Activated CD8-positive, alpha-beta memory T cell treated with anti-CD3 and anti-CD28 coated beads, Interleukin-2, amount 10 ng/mL, durations not matched to agents 7 days and 5 days (primary cell): Measurements from ENCODE around the gene RASA3. TPM values are rescaled to one million over a fixed set of nuclear protein-coding genes. Genes with fewer than 3 reads are reported as not detected.

Experiments
- ATAC-seq: fragments of 150-1000 bp; cut with Tn5 transposase; one replicate; pipeline ENCODE4 v1.10.0; 2021; ENCODE audit warnings: moderate library complexity
- CTCF ChIA-PET: fragments of 350-600 bp; sonication (Branson Sonifier 250); formaldehyde crosslinking; loops from one replicate; lab custom pipeline; 2021; ENCODE audit warnings: antibody characterized with exemption; lab: Charles Lee
- DNase-seq: peaks from one replicate; pipeline ENCODE4 v3.0.0-alpha.2; 2020
- H3K27ac Mint-ChIP-seq: one replicate; pipeline ENCODE4 v1.8.0; 2021; ENCODE audit warnings: mild to moderate bottlenecking, mixed read lengths
- H3K27me3 Mint-ChIP-seq: one replicate; pipeline ENCODE4 v1.8.0; 2021; ENCODE audit warnings: mixed read lengths
- H3K36me3 Mint-ChIP-seq: one replicate; pipeline ENCODE4 v1.8.0; 2021; ENCODE audit warnings: mild to moderate bottlenecking, mixed read lengths
- H3K4me1 Mint-ChIP-seq: one replicate; pipeline ENCODE4 v1.8.0; 2021; ENCODE audit warnings: mixed read lengths
- H3K4me3 Mint-ChIP-seq: one replicate; pipeline ENCODE4 v1.8.0; 2021; ENCODE audit warnings: mild to moderate bottlenecking, moderate library complexity, mixed read lengths
- H3K9me3 Mint-ChIP-seq: one replicate; pipeline ENCODE4 v1.8.0; 2022; ENCODE audit warnings: low read depth, mixed read lengths
- total RNA-seq, 2 experiments: library from RNA; stranded (reverse); gene quantifications; one replicate each; pipeline ENCODE4 v1.2.3, GENCODE V29; 2021

RASA3 gene
- total RNA-seq, 2 experiments from 2014 or later = 16.3 to 49.2 TPM

DNA sequence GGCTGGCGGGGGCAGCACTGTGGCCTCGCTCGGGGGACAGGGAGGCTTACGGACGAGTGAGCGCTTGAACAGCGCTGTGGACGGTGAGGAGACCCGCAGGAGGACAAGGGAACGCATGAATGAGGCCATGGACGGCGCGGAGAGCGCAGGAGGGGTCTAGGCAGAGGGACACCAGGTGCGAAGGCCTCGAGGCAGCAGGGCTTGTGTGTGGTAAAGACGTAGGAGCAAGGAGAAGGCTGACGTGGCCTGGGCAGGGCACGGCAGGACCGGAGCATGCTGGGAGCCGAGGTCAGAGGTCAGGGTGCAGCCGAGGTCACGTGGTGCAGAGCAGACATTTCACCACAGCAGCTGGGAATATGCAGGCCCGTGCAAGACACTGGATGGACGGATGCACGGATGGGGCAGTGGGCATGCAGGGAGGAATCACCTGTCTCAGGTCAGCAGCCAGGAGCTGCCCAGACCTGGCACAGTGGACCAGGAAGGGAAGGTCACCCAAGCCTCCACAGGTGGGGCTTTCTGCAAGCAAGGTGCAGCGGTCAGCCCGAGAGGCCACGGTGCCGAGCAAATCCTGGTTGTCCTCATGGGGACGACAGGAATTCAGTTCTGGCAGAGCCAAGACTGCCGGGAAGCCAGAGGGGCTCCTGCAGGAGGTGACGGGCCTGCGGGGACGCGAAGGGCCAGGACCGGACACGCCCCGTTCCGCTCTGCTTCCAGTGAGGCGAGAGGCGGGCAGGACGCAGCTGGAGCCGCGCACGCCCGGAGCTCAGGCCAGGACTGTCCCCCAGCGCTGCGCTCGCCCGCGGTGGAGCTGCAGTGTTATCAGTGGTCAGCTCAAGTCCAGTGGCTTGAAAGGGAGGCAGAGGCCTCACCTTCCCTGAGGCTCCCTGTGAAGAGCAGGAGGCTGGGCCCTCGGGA, 72.2 kb downstream of the RASA3 start:
- Mint-ChIP-seq H3K4me3 (no peak overlapping the region), H3K27ac (no peak overlapping the region)

DNA sequence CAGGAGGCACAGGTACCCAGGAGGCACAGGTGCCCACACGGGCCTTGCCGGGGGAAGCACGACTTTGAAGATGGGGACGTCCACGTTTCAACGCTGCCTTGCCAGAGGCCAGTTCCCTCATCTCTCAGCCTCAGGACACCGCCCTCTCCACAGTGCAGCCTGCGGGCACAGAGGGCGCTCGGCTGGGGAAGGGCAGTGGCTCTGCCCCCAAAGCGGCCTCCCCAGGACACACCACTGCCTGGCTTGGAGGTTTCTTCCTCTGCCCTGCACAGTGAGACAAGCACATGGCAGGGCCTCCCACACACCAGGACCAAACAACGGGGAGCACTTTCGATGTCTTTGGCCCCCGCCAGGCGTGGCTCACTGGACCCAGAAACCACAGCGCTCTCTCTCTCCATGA, 73.0 kb downstream of the RASA3 start:
- CTCF ChIA-PET = no interaction called here
- peaks cover 2% of the 10 kb centered on the region for H3K36me3 Mint-ChIP-seq
- peaks cover 30% of the 10 kb centered on the region for H3K4me1 Mint-ChIP-seq
- ATAC-seq (no peak), DNase-seq (no peak)
- H3K4me3 Mint-ChIP-seq = no peak overlapping the region
- H3K27me3 Mint-ChIP-seq = no peaks in the 10 kb centered on the region
- H3K27ac Mint-ChIP-seq = no peak overlapping the region
- H3K9me3 Mint-ChIP-seq = no peaks in the 10 kb centered on the region

More for the DNA sequence above, 72.2 kb downstream of the RASA3 start:
- Mint-ChIP-seq H3K27me3 (no peaks in the 10 kb centered on the region), H3K4me1 (peaks cover 38% of the 10 kb centered on the region), H3K36me3 (peaks cover 2% of the 10 kb centered on the region), H3K9me3 (no peaks in the 10 kb centered on the region)
- ATAC-seq (no peak), DNase-seq (no peak)
- CTCF ChIA-PET = no interaction called here

DNA sequence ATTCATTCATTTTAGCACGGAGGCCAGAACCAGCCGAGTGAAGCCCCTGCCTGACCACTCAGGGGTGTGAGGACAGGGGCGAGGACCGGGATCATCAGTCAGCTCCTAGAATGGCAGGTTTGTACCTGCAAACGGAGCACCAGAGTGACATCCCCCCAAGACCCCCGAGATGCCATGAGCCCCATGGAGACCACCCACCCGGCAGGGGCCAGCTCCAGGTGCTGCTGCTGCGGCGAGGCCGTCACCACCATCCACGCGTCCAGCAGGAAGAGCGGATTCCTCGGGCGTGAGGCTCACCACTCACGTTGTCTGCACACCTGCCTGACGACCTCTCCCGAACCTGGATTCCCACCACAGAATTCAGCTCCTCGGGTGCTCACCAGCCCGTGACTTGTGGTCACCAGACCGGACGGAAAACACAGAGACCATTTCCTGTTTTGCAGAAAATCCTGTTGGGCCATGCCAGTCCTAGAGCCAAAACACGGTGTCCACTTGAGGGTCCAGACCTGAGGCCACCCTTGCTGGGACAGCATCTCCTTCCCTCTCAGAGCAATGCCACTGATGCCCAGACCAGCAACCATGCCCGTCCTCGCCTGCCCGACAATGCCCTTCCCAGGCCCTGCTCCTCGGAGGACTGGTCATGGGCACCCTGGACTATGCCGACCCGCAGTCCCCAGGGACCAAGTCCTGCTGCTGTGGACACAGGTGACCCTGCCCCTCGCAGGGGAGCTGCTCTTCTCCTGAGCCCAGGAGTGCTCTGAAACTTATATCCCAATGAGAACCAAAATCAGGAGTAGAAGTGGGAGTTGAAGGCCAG, 74.2 kb downstream of the RASA3 start:
- H3K4me1 Mint-ChIP-seq = peaks cover 21% of the 10 kb centered on the region
- CTCF ChIA-PET = no interaction called here

DNA sequence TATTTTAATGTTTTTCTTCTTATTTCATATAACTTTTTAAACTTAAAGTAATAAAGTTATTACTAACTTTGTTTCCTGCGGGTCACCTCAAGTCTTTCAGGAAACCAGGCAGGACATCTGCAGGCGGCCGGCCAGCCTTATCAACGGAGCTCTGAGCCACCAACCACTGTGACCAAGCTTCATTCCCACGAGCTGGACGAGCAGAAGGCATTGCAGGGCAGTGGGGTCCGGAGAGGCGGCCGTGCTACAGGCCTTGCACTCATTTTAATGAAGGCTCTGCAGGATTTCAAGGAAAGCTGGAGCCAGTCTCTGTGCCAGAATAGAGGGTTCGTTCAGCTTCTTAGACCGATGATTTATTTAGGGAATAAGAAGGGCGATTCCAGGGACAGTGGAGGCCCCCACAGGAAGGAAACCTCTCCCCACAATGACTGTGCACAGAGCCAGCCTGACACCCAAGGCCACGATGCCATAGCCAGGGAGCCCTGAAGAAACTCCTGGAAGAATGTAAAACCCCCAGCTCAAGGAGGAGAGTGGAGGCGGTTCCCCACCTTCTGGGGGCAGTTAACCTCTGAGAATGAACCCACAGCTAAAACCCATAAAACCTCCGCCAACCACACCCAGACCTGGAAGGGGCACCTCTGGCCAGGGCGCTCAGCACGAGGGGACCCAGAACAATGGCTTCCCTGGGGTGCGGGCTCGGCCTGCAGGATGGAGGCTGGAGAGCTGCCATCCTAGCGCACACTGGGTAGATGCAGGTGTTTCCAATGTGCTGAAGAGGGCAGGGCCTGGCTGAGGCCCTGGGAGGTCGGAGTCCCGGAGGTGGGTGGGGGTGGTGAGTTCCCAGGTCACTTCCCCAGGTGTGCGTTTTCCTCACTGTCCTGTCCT, 75.0 kb downstream of the RASA3 start:
- Mint-ChIP-seq H3K36me3 (peaks cover 2% of the 10 kb centered on the region), H3K27me3 (no peaks in the 10 kb centered on the region), H3K4me1 (peaks cover 22% of the 10 kb centered on the region)

More for the DNA sequence above, 74.2 kb downstream of the RASA3 start:
- Mint-ChIP-seq H3K9me3 (no peaks in the 10 kb centered on the region), H3K27ac (no peak overlapping the region), H3K27me3 (no peaks in the 10 kb centered on the region), H3K4me3 (no peak overlapping the region), H3K36me3 (peaks cover 2% of the 10 kb centered on the region)
- DNase-seq = no peak
- no peak for ATAC-seq

DNA sequence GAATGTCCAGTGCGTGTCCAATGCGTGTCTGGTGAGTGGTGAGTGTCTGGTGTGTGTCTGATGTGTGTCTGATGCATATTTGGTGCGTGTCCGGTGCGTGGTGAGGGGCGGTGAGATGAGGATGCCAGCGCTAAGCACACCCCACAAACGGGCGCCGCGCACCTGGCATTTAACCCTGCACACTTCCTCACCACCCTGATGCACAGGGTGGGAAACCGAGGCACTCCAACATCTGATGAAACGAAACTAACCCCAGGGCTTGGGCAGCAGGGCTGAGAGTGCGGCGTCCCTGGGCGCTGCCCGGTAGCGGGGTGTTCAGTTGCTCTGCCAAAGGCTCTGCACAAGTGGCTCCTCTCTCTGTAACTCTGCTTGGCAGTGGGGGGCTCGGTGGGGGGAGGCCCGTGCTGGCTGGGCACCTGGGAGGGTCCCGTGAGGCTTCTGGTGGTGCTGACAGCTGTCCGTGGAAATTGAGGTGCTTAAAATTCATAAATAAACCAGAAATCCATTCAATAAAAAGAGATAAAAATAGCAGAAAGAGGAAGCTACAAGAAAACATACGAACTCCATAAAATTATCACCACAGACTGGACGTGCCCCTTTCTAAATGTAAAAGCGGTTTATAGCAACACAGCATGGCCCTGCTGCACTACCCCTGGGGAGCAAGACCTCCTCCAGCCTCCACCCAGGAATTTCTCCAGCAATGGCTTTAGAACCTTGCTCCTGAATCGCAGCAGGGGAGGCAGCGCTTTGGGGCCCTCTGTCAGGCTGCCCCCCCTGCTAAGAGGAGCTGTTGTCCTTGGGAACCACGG, 76.0 kb downstream of the RASA3 start:
- ATAC-seq (no peak), DNase-seq (no peak)
- Mint-ChIP-seq H3K4me3 (no peak overlapping the region), H3K4me1 (peaks cover 21% of the 10 kb centered on the region), H3K27me3 (no peaks in the 10 kb centered on the region), H3K9me3 (no peaks in the 10 kb centered on the region), H3K36me3 (peaks cover 2% of the 10 kb centered on the region), H3K27ac (no peak overlapping the region)
- CTCF ChIA-PET = no interaction called here

More for the DNA sequence above, 75.0 kb downstream of the RASA3 start:
- CTCF ChIA-PET = no interaction called here
- DNase-seq = no peak
- Mint-ChIP-seq H3K9me3 (no peaks in the 10 kb centered on the region), H3K4me3 (no peak overlapping the region), H3K27ac (no peak overlapping the region)
- ATAC-seq = no peak

DNA sequence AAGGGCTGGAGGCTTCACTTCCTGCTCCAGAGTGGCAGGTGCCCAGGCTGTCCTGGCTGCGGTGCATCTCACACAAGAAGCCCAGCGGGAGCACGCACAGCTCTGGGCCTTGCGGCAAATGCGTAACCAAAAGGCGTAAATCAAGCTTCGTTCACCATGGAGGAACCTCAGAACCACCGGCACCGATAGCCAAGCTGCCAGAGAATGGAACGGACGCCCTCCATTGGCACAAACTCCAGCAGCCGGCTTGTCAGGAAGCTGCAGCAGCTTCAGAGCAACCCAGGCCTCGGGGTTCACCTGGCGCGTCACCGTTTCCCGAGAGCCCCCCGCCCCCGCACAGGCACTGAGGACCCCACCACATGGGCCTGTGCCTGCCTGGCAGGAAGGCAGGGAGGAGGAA, 76.7 kb downstream of the RASA3 start:
- no peak for ATAC-seq
- peaks cover 2% of the 10 kb centered on the region for H3K36me3 Mint-ChIP-seq
- no peak overlapping the region for H3K27ac Mint-ChIP-seq
- DNase-seq = no peak
- CTCF ChIA-PET = no interaction called here
- peaks cover 21% of the 10 kb centered on the region for H3K4me1 Mint-ChIP-seq
- H3K9me3 Mint-ChIP-seq = no peaks in the 10 kb centered on the region
- H3K27me3 Mint-ChIP-seq = no peaks in the 10 kb centered on the region
- no peak overlapping the region for H3K4me3 Mint-ChIP-seq

DNA sequence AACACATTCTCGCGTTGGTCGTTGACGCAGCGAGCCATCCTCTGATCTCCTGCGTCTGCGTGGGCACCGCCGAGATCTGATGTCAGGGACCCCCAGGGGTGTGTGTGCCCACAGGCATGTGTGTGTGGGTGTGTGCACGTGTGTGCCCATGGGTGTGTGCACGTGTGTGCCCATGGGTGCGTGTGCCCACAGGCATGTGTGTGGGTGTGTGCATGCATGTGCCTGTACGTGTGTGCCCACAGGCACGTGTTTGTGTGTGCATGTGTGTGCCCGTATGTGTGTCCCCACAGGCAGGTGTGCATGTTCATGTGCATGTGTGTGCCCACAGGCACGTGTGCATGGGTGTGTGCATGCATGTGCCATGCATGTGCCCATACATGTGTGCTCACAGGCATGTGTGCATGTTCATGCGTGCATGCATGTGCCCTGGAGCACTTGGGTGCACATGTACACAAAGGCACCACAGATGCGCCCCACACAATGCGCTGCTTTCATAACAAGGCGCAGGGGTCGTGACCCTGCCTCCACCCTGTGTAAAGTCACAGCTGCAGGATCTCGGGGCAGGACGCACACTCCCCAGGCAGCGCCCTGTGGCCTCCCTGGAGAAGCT, 77.5 kb downstream of the RASA3 start:
- no peak for ATAC-seq
- Mint-ChIP-seq H3K9me3 (no peaks in the 10 kb centered on the region), H3K4me3 (no peak overlapping the region), H3K27ac (no peak overlapping the region), H3K27me3 (no peaks in the 10 kb centered on the region), H3K4me1 (peaks cover 18% of the 10 kb centered on the region), H3K36me3 (peaks cover 2% of the 10 kb centered on the region)
- DNase-seq = no peak
- CTCF ChIA-PET = no interaction called here

DNA sequence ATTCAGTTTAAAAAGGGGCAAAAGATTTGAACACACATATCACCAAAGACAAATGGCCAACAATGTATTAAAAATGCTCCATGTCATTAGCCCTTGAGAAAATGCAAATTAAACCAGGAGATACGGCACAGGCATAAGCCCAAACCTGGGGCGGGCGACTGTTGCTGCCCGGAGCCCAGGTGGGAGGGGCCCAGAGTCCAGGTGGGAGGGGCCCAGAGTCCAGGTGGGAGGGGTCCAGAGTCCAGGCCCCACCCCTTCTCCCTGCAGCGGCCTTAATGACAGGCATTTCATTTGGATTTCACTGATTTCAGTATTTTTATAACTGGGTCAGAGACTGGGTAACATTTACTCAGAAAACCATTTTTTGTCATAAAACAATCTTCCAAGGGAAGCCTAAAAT, 78.2 kb downstream of the RASA3 start:
- Mint-ChIP-seq H3K9me3 (no peaks in the 10 kb centered on the region), H3K4me3 (no peak overlapping the region), H3K27ac (no peak overlapping the region), H3K36me3 (peaks cover 2% of the 10 kb centered on the region), H3K4me1 (peaks cover 21% of the 10 kb centered on the region), H3K27me3 (no peaks in the 10 kb centered on the region)
- ATAC-seq (no peak), DNase-seq (no peak)
- CTCF ChIA-PET = no interaction called here

DNA sequence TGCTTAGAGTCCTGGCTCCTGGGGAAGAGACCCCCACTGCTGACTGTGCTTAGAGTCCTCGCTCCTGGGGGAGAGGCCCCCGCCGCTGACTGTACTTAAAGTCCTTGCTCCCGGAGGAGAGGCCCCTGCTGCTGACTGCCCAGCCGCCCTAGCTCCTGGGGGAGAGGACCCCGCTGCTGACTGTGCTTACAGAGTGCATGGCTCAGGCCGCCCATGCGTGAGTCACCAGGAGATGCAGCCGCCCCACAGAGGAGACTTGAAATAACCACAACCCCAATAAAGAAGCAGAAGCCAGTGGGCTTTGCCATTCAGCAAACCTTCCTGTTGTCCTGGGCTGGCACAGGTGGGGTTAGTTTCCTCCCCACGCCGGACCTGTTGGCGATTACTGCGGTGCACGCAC, 79.4 kb downstream of the RASA3 start:
- Mint-ChIP-seq H3K36me3 (peaks cover 2% of the 10 kb centered on the region), H3K27ac (no peak overlapping the region), H3K4me3 (no peak overlapping the region), H3K4me1 (peaks cover 20% of the 10 kb centered on the region), H3K27me3 (no peaks in the 10 kb centered on the region), H3K9me3 (no peaks in the 10 kb centered on the region)
- ATAC-seq = no peak
- DNase-seq = no peak
- CTCF ChIA-PET = no interaction called here

DNA sequence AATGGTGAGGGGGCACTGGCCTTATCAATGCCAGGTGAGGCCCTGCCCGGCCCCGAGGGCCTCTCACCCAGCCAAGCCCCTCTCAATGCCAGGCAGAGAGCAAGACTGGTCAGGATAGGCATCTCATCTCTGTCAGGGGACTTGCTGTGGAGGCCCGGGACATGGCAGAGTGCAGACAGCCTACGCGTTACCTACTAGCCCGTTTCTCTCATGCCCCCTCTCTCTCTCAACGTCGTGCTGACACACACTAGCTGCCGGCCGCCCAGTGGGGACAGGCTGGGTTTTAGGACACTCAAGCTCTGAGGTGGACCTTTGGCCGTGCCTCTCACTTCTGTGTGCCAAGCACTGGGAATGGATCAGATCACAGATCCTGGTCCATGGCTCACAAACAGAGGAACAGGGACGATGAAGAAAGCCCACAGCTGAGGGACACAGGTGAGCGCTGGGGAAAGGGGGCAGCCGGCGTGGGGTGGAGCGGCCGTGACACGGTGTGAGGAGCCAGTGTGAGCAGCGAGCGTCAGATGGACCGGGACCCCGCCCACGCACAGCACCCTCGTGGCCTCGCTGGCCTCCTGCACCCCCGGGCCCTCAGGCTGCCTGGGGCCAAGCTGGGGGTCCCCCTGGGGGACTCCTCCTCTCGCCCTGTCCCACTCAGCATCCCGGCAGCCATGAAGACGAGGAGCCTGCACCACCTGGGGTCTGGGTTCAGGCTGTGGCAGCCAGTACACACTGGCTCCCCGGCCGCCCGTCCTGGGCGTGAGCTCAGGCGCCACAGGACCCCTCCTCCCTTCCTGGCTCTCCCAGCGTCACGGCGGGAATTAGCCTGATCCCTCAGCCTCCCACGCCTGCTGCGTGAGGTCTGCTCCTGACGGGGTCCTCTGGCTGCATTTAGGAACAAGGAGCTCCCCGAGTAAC, 81.6 kb downstream of the RASA3 start:
- Mint-ChIP-seq H3K4me3 (no peak overlapping the region), H3K36me3 (peaks cover 1% of the 10 kb centered on the region), H3K4me1 (peaks cover 18% of the 10 kb centered on the region), H3K27me3 (no peaks in the 10 kb centered on the region), H3K9me3 (no peaks in the 10 kb centered on the region), H3K27ac (no peak overlapping the region)
- ATAC-seq = no peak
- CTCF ChIA-PET = no interaction called here
- no peak for DNase-seq

DNA sequence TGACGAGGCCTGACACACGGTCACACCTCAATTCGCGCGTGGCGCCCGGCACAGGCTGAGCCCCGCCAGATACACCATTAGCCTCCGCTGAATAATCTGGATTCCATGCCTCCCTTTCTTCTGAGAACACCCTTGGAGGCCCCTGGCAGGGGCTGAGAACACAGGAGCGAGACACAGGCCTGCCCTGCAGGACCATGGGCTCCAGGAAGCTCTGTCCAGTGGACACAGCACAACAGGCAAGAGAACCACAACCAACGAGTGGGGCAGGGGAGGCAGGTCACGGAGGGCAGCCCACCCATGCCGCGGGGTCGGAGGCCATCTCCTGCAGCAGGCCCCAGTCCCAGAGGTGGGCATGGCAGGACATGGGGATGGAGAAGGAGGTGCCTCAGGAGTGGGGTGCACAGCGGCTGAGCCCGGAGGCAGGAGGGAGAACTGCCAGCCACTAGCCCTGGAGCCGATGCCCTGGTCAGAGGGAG, 82.8 kb downstream of the RASA3 start:
- peaks cover 1% of the 10 kb centered on the region for H3K36me3 Mint-ChIP-seq
- H3K9me3 Mint-ChIP-seq = no peaks in the 10 kb centered on the region
- peaks cover 18% of the 10 kb centered on the region for H3K4me1 Mint-ChIP-seq
- CTCF ChIA-PET = interaction anchor here (0.7 to 1.3 kb wide), 2 partner anchors 18 to 177 kb away, joined by 3 to 5 read pairs; no protein-coding TSS in a partner anchor
- no peaks in the 10 kb centered on the region for H3K27me3 Mint-ChIP-seq
- DNase-seq (no peak), ATAC-seq (no peak)
- no peak overlapping the region for H3K4me3 Mint-ChIP-seq
- H3K27ac Mint-ChIP-seq = no peak overlapping the region
